Measurements from ENCODE around the gene TAS1R1.
"Not testable (repeated sequence)": the region's sequence is repeated elsewhere in the genome, so short reads cannot be mapped to it uniquely, and the experiment has no call there.

TAS1R1 gene

GRCh38 chr1:6592441-6592840, 37.3 kb downstream of the TAS1R1 start:
- no peak for DNase-seq

- no peak for DNase-seq
Measured at GRCh38 chr1:6592865-6593593, 37.9 kb downstream of the TAS1R1 start.

GRCh38 chr1:6593810-6594209, 38.7 kb downstream of the TAS1R1 start:
- DNase-seq = no peak

GRCh38 chr1:6594977-6595740, 40.1 kb downstream of the TAS1R1 start:
- no peak for DNase-seq

- no peak for DNase-seq
Measured at GRCh38 chr1:6596351-6596750, 41.2 kb downstream of the TAS1R1 start.

- no peak for DNase-seq
Measured at GRCh38 chr1:6596886-6597776, 42.0 kb downstream of the TAS1R1 start.

- DNase-seq = no peak
Measured at GRCh38 chr1:6597777-6598131, 42.6 kb downstream of the TAS1R1 start.

GRCh38 chr1:6599141-6599975, 44.3 kb downstream of the TAS1R1 start:
- DNase-seq = peak; percentile 71

GRCh38 chr1:6599991-6600390, 44.9 kb downstream of the TAS1R1 start:
- not testable (repeated sequence) for DNase-seq

- DNase-seq = no peak
Measured at GRCh38 chr1:6600410-6601048, 45.4 kb downstream of the TAS1R1 start.

GRCh38 chr1:6601049-6601922, 46.2 kb downstream of the TAS1R1 start:
- peak; percentile 88 for DNase-seq

GRCh38 chr1:6601923-6602668, 47.0 kb downstream of the TAS1R1 start:
- DNase-seq = peak; percentile 48

- peak; percentile 90 for DNase-seq
Measured at GRCh38 chr1:6602669-6603237, 47.6 kb downstream of the TAS1R1 start, which contains the start of gene KLHL21. Gene KLHL21 (minus strand): TSS chr1:6602869. CDS start chr1:6602817, 52 bp downstream.

- DNase-seq = peak; percentile 72
Measured at GRCh38 chr1:6603238-6603914, 48.3 kb downstream of the TAS1R1 start.

GRCh38 chr1:6603915-6604558, 48.9 kb downstream of the TAS1R1 start:
- DNase-seq = peak; percentile 59

- DNase-seq = no peak
Measured at GRCh38 chr1:6612641-6613360, 57.7 kb downstream of the TAS1R1 start.

GRCh38 chr1:6613361-6614018, 58.4 kb downstream of the TAS1R1 start, which contains the start of gene PHF13:
Gene PHF13 (plus strand): TSS chr1:6613731. CDS start chr1:6614067, 336 bp downstream.
- peak; percentile 100 for DNase-seq
